H9 (cell line): ENCODE results near the gene SNAI3. TPM values are rescaled to one million over a fixed set of nuclear protein-coding genes. Genes with fewer than 3 reads are reported as not detected.

ENCODE experiments used
- DNase-seq: peaks from one replicate; pipeline ENCODE4 v3.0.0-alpha.2; 2017
- H2AFZ ChIP-seq: one replicate; pipeline ENCODE4 v1.6.1; 2013; ENCODE audit warnings: mild to moderate bottlenecking, low read length, control low read depth, moderate library complexity
- H2AK5ac ChIP-seq: 2 replicates; pipeline ENCODE4 v1.6.1; 2013; ENCODE audit warnings: low read length, control low read depth, mixed read lengths; ENCODE audit not compliant: insufficient read length
- H2BK120ac ChIP-seq: one replicate; pipeline ENCODE4 v1.6.1; 2013; ENCODE audit warnings: low read depth, mild to moderate bottlenecking, low read length, control low read depth, inconsistent platforms; ENCODE audit not compliant: poor library complexity, severe bottlenecking
- H2BK12ac ChIP-seq: 2 replicates; pipeline ENCODE4 v1.6.1; 2013; ENCODE audit warnings: low read length, control low read depth, mixed read lengths, low read depth; ENCODE audit not compliant: insufficient read length
- H2BK15ac ChIP-seq: 2 replicates; pipeline ENCODE4 v1.6.1; 2013; ENCODE audit warnings: low read depth, low read length, control low read depth
- H2BK20ac ChIP-seq: one replicate; pipeline ENCODE4 v1.6.1; 2013; ENCODE audit warnings: low read depth, mild to moderate bottlenecking, low read length, control low read depth, inconsistent platforms; ENCODE audit not compliant: poor library complexity, severe bottlenecking
- H2BK5ac ChIP-seq: 2 replicates; pipeline ENCODE4 v1.6.1; 2013; ENCODE audit warnings: low read length, control low read depth, mixed read lengths; ENCODE audit not compliant: insufficient read length
- H3K14ac ChIP-seq: 2 replicates; pipeline ENCODE4 v1.6.1; 2013; ENCODE audit warnings: low read length, control low read depth; ENCODE audit not compliant: insufficient read depth
- H3K18ac ChIP-seq: 2 replicates; pipeline ENCODE4 v1.6.1; 2013; ENCODE audit warnings: low read depth, mild to moderate bottlenecking, mixed read lengths, low read length, control low read depth; ENCODE audit not compliant: insufficient read length
- H3K23ac ChIP-seq: 2 replicates; pipeline ENCODE4 v1.6.1; 2013; ENCODE audit warnings: low read length, control low read depth, mixed read lengths, low read depth; ENCODE audit not compliant: insufficient read length
- H3K23me2 ChIP-seq: 2 replicates; pipeline ENCODE4 v1.6.1; 2013; ENCODE audit warnings: low read depth, mild to moderate bottlenecking, mixed read lengths, low read length, control low read depth; ENCODE audit not compliant: insufficient read length, poor library complexity, severe bottlenecking
- H3K27ac ChIP-seq: 2 replicates; pipeline ENCODE4 v1.5.1; 2013; ENCODE audit warnings: low read length, control low read depth, mixed read lengths, low read depth; ENCODE audit not compliant: insufficient read length
- H3K27me3 ChIP-seq: 2 replicates; pipeline ENCODE4 v1.6.1; 2013; ENCODE audit warnings: low read length, control low read depth, inconsistent platforms; ENCODE audit not compliant: insufficient read depth
- H3K4ac ChIP-seq: 2 replicates; pipeline ENCODE4 v1.6.1; 2013; ENCODE audit warnings: low read depth, mild to moderate bottlenecking, control low read depth, inconsistent platforms, low read length, moderate library complexity
- H3K4me1 ChIP-seq: 2 replicates; pipeline ENCODE4 v1.6.1; 2013; ENCODE audit warnings: low read length, control low read depth, inconsistent platforms; ENCODE audit not compliant: insufficient read depth
- H3K4me2 ChIP-seq: 2 replicates; pipeline ENCODE4 v1.6.1; 2013; ENCODE audit warnings: low read length, control low read depth, mixed read lengths; ENCODE audit not compliant: insufficient read length, insufficient read depth
- H3K56ac ChIP-seq: 2 replicates; pipeline ENCODE4 v1.6.1; 2013; ENCODE audit warnings: low read depth, mild to moderate bottlenecking, mixed read lengths, low read length, control low read depth; ENCODE audit not compliant: insufficient read length
- H3K79me1 ChIP-seq: 2 replicates; pipeline ENCODE4 v1.6.1; 2013; ENCODE audit warnings: low read depth, mild to moderate bottlenecking, moderate library complexity, low read length, control low read depth, inconsistent platforms; ENCODE audit not compliant: insufficient read depth, poor library complexity, severe bottlenecking
- H3K79me2 ChIP-seq: 2 replicates; pipeline ENCODE4 v1.6.1; 2013; ENCODE audit warnings: low read length, control low read depth, inconsistent platforms; ENCODE audit not compliant: insufficient read depth
- H3K9ac ChIP-seq: 2 replicates; pipeline ENCODE4 v1.6.1; 2013; ENCODE audit warnings: low read length, control low read depth, mixed read lengths; ENCODE audit not compliant: insufficient read length; ENCODE audit errors: extremely low read depth
- H3K9me3 ChIP-seq: one replicate; pipeline ENCODE4 v1.6.1; 2013; ENCODE audit warnings: low read depth, low read length, inconsistent platforms; ENCODE audit not compliant: control insufficient read depth
- H3T11ph ChIP-seq: one replicate; pipeline ENCODE4 v1.6.1; 2013; ENCODE audit warnings: mild to moderate bottlenecking, low read length, control low read depth, inconsistent platforms
- H4K20me1 ChIP-seq: one replicate; pipeline ENCODE4 v1.6.1; 2013; ENCODE audit not compliant: control insufficient read depth, insufficient read length, insufficient read depth
- H4K5ac ChIP-seq: 2 replicates; pipeline ENCODE4 v1.6.1; 2013; ENCODE audit warnings: low read depth, mild to moderate bottlenecking, mixed read lengths, low read length, control low read depth; ENCODE audit not compliant: insufficient read length
- H4K8ac ChIP-seq: replicated peaks from 2 replicates; pipeline ENCODE4 v1.6.1; 2013; ENCODE audit warnings: low read length, control low read depth, mixed read lengths, low read depth; ENCODE audit not compliant: insufficient read length
- H4K91ac ChIP-seq: 2 replicates; pipeline ENCODE4 v1.6.1; 2013; ENCODE audit warnings: low read depth, mild to moderate bottlenecking, moderate library complexity, mixed read lengths, low read length, control low read depth; ENCODE audit not compliant: insufficient read length
- H3K27ac Mint-ChIP-seq, 3 experiments: 2 replicates in 2 of 3; 3 replicates in 1 of 3; pipeline ENCODE4 v1.8.0; 2020 to 2021; ENCODE audit warnings: mixed read lengths in 3 of 3, mild to moderate bottlenecking in 1 of 3, moderate library complexity in 1 of 3
- H3K27me3 Mint-ChIP-seq: 2 replicates; pipeline ENCODE4 v1.8.0; 2021; ENCODE audit warnings: low read depth, mild to moderate bottlenecking, moderate library complexity, mixed read lengths
- H3K36me3 Mint-ChIP-seq, 3 experiments: 2 replicates in 2 of 3; 3 replicates in 1 of 3; pipeline ENCODE4 v1.8.0; 2020 to 2021; ENCODE audit warnings: low read depth in 3 of 3, mixed read lengths in 3 of 3; ENCODE audit not compliant: insufficient read depth in 1 of 3
- H3K4me1 Mint-ChIP-seq, 2 experiments: 2 replicates each; pipeline ENCODE4 v1.8.0; 2020; ENCODE audit warnings: mixed read lengths in 2 of 2
- H3K4me3 Mint-ChIP-seq, 2 experiments: 2 replicates in 1 of 2; 3 replicates in 1 of 2; pipeline ENCODE4 v1.8.0; 2020 to 2021; ENCODE audit warnings: mild to moderate bottlenecking in 2 of 2, mixed read lengths in 2 of 2, moderate library complexity in 1 of 2
- H3K9me3 Mint-ChIP-seq, 2 experiments: 2 replicates in 1 of 2; 3 replicates in 1 of 2; pipeline ENCODE4 v1.8.0; 2020; ENCODE audit warnings: mild to moderate bottlenecking in 2 of 2, mixed read lengths in 2 of 2, moderate library complexity in 1 of 2
- CTCF ChIP-seq: fragments of 200-600 bp; sonication (generic); conservative IDR thresholded peaks from 3 replicates; pipeline ENCODE4 v1.8.0; 2021; ENCODE audit warnings: antibody characterized with exemption, mild to moderate bottlenecking
- WGBS: extraction: QIAGEN DNeasy Blood & Tissue Kit; methylation state at CpG from one replicate; pipeline ENCODE4 v1.1.7; 2013; ENCODE audit warnings: missing lambda C conversion rate, low lambda C conversion rate, mixed read lengths; ENCODE audit not compliant: insufficient read length; ENCODE audit errors: extremely low coverage; 5-methylcytosine and 5-hydroxymethylcytosine counted together
- total RNA-seq: library from RNA; stranded (reverse); gene quantifications from 2 replicates; pipeline ENCODE4 v1.2.1, GENCODE V29; 2021

The SNAI3 gene
- total RNA-seq, 1 experiment from 2014 or later: 3.2 TPM

GRCh38 chr16:88715312-88716190 lies 29.2 kb upstream of the SNAI3 start:
- Histone ChIP-seq H3K4ac (no peak overlapping the region), H4K8ac (no peak overlapping the region), H3K79me1 (no peaks in the 10 kb centered on the region), H2BK20ac (no peak overlapping the region), H3K9me3 (no peaks in the 10 kb centered on the region), H3K4me1 (no peaks in the 10 kb centered on the region), H4K20me1 (no peaks in the 10 kb centered on the region), H3K4me2 (no peak overlapping the region), H4K91ac (no peak overlapping the region), H3K79me2 (no peaks in the 10 kb centered on the region), H3K56ac (no peak overlapping the region), H4K5ac (no peak overlapping the region), H3T11ph (no peak overlapping the region), H3K23ac (no peak overlapping the region), H3K23me2 (no peaks in the 10 kb centered on the region), H3K14ac (no peak overlapping the region), H2BK15ac (no peak overlapping the region), H2BK5ac (no peak overlapping the region), H2AK5ac (no peak overlapping the region), H3K27me3 (no peaks in the 10 kb centered on the region), H3K27ac (no peak overlapping the region), H2BK12ac (no peak overlapping the region), H2AFZ (no peak overlapping the region), H2BK120ac (no peak overlapping the region), H3K9ac (no peak overlapping the region), H3K18ac (no peak overlapping the region)
- Mint-ChIP-seq H3K9me3 (no peaks in the 10 kb centered on the region), H3K27me3 (no peaks in the 10 kb centered on the region), H3K27ac (no peak overlapping the region), H3K36me3 (peaks cover 8 to 38% (median 32%) of the 10 kb centered on the region in 3 experiments; a peak in 6 of 7 replicates), H3K4me1 (peaks cover 0 to 6% of the 10 kb centered on the region in 2 experiments; a peak in 1 of 4 replicates), H3K4me3 (no peak overlapping the region)
- no peak for DNase-seq
- TF ChIP-seq CTCF: no peak
- WGBS: no CpG with 5 or more reads among the region's 57 CpGs
